ENCODE results near the gene CFAP20DC. TPM values are rescaled to one million over a fixed set of nuclear protein-coding genes. Genes with fewer than 3 reads are reported as not detected.
"Not testable (repeated sequence)": the region's sequence is repeated elsewhere in the genome, so short reads cannot be mapped to it uniquely, and the experiment has no call there.

The CFAP20DC gene
- total RNA-seq, 1 experiment from 2014 or later: not detected

- no peak for DNase-seq (ENCODE audit: low read depth)
Measured at GRCh38 chr3:58746758-58747157, 303.1 kb downstream of the CFAP20DC start.

- no peak for DNase-seq (ENCODE audit: low read depth)
Measured at GRCh38 chr3:58743296-58743695, 306.5 kb downstream of the CFAP20DC start.

GRCh38 chr3:58742239-58742638 lies 307.6 kb downstream of the CFAP20DC start:
- no peak for DNase-seq (ENCODE audit: low read depth)

GRCh38 chr3:58737644-58738043 lies 312.2 kb downstream of the CFAP20DC start:
- peak; percentile 3 for DNase-seq (ENCODE audit: low read depth)

- DNase-seq (ENCODE audit: low read depth): no peak
Measured at GRCh38 chr3:58731673-58732072, 318.2 kb downstream of the CFAP20DC start.

- no peak for DNase-seq (ENCODE audit: low read depth)
Measured at GRCh38 chr3:58728723-58729122, 321.1 kb downstream of the CFAP20DC start.

GRCh38 chr3:58725326-58725853 lies 324.4 kb downstream of the CFAP20DC start:
- DNase-seq (ENCODE audit: low read depth): no peak

- no peak for DNase-seq (ENCODE audit: low read depth)
Measured at GRCh38 chr3:58724336-58724735, 325.5 kb downstream of the CFAP20DC start.

GRCh38 chr3:58723173-58723572 lies 326.7 kb downstream of the CFAP20DC start:
- no peak for DNase-seq (ENCODE audit: low read depth)

- no peak for DNase-seq (ENCODE audit: low read depth)
Measured at GRCh38 chr3:58722561-58722960, 327.3 kb downstream of the CFAP20DC start.

GRCh38 chr3:58720526-58720925 lies 329.3 kb downstream of the CFAP20DC start:
- no peak for DNase-seq (ENCODE audit: low read depth)

GRCh38 chr3:58719684-58720083 lies 330.1 kb downstream of the CFAP20DC start:
- no peak for DNase-seq (ENCODE audit: low read depth)

GRCh38 chr3:58713715-58714401 lies 336.0 kb downstream of the CFAP20DC start:
- DNase-seq (ENCODE audit: low read depth): no peak

- peak; percentile 18 for DNase-seq (ENCODE audit: low read depth)
Measured at GRCh38 chr3:58711871-58712270, 338.0 kb downstream of the CFAP20DC start.

GRCh38 chr3:58708983-58709382 lies 340.8 kb downstream of the CFAP20DC start:
- not testable (repeated sequence) for DNase-seq (ENCODE audit: low read depth)

- DNase-seq (ENCODE audit: low read depth): no peak
Measured at GRCh38 chr3:58708116-58708791, 341.6 kb downstream of the CFAP20DC start.

GRCh38 chr3:58707390-58707930 lies 342.4 kb downstream of the CFAP20DC start:
- DNase-seq (ENCODE audit: low read depth): no peak

GRCh38 chr3:58706395-58707167 lies 343.2 kb downstream of the CFAP20DC start:
- DNase-seq (ENCODE audit: low read depth): peak; percentile 24

- DNase-seq (ENCODE audit: low read depth): no peak
Measured at GRCh38 chr3:58704745-58705144, 345.1 kb downstream of the CFAP20DC start.

GRCh38 chr3:58704304-58704703 lies 345.5 kb downstream of the CFAP20DC start:
- not testable (repeated sequence) for DNase-seq (ENCODE audit: low read depth)

- no peak for DNase-seq (ENCODE audit: low read depth)
Measured at GRCh38 chr3:58698246-58698645, 351.6 kb downstream of the CFAP20DC start.

- DNase-seq (ENCODE audit: low read depth): no peak
Measured at GRCh38 chr3:58697561-58697960, 352.3 kb downstream of the CFAP20DC start.
